Stimulated activated CD8-positive, alpha-beta memory T cell treated with anti-CD3 and anti-CD28 coated beads, Interleukin-7, amount 100 ng/mL, for 4 hours (primary cell): ENCODE results near the gene APOA1.

Source experiments
- DNase-seq, 2 donors: peaks; one replicate each; pipeline ENCODE4 v3.0.0-alpha.2; 2020; ENCODE audit warnings: low read depth in 2 of 2

Gene APOA1

GRCh38 chr11:116833816-116834534 lies 3.4 kb downstream of the APOA1 start:
- DNase-seq, result no peak

- no peak for DNase-seq
These were observed 4.0 kb downstream of the APOA1 start for GRCh38 chr11:116833491-116833815.

- no peak for DNase-seq
These were observed 4.8 kb downstream of the APOA1 start for GRCh38 chr11:116832350-116833290.

DNA sequence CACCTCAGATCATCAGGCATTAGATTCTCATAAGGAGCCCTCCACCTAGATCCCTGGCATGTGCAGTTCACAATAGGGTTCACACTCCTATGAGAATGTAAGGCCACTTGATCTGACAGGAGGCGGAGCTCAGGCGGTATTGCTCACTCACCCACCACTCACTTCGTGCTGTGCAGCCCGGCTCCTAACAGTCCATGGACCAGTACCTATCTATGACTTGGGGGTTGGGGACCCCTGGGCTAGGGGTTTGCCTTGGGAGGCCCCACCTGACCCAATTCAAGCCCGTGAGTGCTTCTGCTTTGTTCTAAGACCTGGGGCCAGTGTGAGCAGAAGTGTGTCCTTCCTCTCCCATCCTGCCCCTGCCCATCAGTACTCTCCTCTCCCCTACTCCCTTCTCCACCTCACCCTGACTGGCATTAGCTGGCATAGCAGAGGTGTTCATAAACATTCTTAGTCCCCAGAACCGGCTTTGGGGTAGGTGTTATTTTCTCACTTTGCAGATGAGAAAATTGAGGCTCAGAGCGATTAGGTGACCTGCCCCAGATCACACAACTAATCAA lies 5.6 kb downstream of the APOA1 start:
- DNase-seq, result no peak

DNA sequence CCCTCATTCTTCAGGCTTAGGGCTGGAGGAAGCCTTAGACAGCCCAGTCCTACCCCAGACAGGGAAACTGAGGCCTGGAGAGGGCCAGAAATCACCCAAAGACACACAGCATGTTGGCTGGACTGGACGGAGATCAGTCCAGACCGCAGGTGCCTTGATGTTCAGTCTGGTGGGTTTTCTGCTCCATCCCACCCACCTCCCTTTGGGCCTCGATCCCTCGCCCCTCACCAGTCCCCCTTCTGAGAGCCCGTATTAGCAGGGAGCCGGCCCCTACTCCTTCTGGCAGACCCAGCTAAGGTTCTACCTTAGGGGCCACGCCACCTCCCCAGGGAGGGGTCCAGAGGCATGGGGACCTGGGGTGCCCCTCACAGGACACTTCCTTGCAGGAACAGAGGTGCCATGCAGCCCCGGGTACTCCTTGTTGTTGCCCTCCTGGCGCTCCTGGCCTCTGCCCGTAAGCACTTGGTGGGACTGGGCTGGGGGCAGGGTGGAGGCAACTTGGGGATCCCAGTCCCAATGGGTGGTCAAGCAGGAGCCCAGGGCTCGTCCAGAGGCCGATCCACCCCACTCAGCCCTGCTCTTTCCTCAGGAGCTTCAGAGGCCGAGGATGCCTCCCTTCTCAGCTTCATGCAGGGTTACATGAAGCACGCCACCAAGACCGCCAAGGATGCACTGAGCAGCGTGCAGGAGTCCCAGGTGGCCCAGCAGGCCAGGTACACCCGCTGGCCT lies 7.1 kb downstream of the APOA1 start:
- DNase-seq, result no peak

DNA sequence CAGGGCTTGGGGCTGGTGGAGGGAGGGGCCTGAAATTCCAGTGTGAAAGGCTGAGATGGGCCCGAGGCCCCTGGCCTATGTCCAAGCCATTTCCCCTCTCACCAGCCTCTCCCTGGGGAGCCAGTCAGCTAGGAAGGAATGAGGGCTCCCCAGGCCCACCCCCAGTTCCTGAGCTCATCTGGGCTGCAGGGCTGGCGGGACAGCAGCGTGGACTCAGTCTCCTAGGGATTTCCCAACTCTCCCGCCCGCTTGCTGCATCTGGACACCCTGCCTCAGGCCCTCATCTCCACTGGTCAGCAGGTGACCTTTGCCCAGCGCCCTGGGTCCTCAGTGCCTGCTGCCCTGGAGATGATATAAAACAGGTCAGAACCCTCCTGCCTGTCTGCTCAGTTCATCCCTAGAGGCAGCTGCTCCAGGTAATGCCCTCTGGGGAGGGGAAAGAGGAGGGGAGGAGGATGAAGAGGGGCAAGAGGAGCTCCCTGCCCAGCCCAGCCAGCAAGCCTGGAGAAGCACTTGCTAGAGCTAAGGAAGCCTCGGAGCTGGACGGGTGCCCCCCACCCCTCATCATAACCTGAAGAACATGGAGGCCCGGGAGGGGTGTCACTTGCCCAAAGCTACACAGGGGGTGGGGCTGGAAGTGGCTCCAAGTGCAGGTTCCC lies 7.8 kb downstream of the APOA1 start, which contains the start of gene APOC3:
Gene APOC3 (plus strand): TSS at position 383 of the 659 bp plus-strand sequence. CDS start 676 bp downstream, outside the sequence.
- no peak for DNase-seq

GRCh38 chr11:116828632-116829524 lies 8.5 kb downstream of the APOA1 start:
- DNase-seq, result no peak

- DNase-seq, result no peak
These were observed 10.0 kb downstream of the APOA1 start for GRCh38 chr11:116827461-116827860.

DNA sequence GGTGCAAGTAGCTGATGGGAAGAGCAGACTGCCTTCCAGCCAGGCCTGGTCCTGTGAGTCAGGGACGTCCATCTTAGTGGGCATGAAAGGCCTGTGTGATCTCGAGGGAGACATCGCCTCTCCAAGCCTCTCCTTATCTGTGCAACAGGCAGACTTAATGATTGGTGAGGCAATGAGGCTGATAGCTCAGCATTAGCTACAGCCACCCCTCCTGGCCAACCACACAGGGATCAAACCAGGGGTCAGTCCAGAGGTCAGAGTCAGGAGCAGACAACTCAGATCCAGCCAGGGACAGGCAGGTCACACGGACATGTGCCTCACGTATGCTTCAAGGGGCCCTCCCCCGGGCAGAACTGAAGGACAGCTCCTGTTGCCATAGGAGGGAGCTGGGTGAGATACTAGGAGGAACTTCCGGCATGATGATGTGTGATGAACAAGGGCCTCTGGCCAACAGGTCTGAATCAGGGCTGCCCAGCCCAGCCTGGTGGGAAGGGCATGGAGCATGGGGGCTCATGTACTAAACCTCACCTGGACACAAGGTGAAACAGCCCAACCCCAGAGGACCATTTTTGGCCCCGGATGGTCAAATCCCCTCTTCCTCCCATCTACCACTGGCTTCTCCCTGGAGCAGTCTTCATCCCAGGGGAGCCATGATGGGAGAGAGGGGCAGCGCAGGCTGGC lies 10.5 kb downstream of the APOA1 start:
- DNase-seq, result no peak

- DNase-seq, result no peak
These were observed 11.3 kb downstream of the APOA1 start for GRCh38 chr11:116825854-116826750.

DNA sequence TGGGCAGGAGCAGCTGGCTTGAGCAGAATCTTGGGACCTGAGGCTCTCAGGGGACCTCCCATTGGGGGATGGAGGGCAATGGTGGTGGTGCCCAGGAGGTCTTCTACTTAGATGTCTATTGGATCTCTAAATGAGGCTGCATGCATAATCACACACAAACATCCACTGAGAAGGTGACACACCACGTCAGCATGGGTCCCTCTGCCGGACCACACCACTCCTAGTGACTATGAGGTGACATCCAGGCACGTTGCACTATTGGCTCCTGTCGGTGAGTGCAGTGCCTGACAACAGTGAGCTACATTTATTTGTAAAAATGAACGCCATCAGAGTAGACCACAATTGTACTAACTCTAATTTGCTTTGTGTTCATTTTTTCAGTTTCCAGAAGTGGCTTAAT lies 12.0 kb downstream of the APOA1 start:
- DNase-seq, result no peak

DNA sequence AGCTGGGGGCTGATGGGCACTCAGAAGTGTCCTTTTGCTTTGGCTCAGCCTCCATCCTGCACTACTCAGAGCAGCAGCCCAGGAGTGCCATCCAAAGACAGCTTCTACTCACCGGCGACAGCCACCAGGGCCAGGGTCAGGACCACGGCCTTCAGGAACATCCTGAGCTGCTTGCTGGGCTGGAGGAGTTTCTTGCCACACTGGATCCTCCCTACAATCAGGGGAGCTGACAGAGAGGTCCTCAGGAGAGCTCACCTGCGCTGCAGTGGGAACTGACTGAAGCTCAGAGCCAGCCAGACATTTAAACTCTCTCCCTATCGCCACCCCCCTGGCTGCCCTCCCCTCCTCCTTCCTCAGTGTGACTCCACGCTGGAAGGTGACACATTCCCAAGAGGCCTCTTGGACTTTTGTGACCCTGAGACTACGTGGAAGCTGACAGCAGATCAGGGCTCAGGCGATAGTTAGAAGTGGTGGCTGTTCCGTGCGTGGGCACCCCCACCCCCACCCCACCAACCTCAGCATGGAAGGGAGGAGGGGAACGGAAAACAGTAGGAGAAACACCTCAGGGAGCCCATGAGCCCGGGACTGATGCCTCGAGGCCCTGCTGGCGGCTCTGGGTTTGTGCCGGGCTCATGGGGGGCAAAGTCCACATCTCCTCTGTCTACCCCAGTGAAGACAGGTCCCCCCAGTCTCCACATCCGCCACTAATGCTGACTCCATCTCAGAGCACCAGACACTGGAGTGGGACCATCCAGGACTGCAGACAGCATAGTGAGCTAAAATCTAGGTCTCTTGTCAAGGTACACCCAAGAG lies 14.2 kb downstream of the APOA1 start, which contains the start of gene APOA4:
Gene APOA4 (minus strand): TSS at position 274 of the 813 bp plus-strand sequence. CDS start 113 bp downstream, at position 161.
- DNase-seq, result no peak

GRCh38 chr11:116822575-116822974 lies 14.8 kb downstream of the APOA1 start:
- DNase-seq, result no peak

DNA sequence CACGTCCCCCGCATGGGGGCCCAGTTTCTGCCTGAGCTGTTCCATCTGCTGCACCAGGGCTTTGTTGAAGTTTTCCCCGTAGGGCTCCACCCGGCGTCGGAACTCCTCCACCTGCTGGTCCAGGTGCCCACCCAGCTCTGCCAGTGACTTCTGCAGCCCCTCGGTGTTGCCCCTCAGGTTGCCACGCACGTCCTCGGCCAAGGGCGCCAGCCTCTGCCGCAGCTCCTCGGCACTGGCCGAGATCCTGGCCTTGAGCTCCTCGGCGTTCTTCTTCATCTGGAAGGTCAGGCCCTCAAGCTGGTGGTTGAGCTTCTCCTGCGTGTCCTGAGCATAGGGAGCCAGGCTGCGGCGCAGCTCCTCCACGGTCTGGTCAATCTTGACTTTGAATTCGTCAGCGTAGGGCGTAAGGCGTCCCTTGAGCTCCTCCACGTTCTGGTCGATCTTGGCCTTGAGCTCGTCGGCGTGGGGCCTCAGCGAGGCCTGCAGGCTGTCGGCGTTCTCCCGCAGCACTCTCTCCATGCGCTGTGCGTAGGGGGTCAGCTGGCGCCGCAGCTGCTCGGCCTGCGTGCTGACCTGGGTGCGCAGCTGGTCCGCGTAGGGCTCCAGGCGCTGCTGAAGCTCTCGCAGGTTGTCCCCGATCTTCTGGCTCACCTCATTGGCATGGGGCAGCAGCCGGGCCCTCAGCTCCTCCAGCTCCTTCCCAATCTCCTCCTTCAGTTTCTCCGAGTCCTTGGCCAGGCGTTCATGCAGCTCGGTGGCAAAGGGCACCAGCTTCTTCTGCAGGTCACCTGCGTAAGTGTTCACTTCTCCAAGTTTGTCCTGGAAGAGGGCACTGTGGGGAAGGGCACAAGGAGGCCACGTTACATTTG lies 16.1 kb downstream of the APOA1 start:
- no peak for DNase-seq

DNA sequence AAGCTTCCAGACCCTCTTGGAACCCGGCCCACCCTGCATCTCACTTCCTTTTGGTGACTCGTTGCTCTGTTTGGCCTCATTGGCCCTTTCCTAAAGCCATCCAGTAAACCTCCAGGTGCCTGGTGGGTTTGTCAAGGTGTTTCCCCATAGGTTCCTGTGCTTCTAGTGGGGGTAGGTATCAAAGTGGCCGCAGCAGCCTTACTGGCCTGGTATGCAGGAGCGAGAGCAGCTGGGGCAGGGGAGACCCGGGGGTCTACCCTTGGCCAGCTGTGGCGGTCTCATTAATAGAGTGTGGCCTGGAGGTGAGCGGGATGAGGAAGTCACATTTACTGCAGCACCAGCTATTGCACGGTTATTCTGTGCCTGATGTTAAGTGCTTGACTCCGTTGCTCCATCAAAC lies 18.4 kb downstream of the APOA1 start:
- no peak for DNase-seq

- DNase-seq, result no peak
These were observed 22.9 kb downstream of the APOA1 start for GRCh38 chr11:116814502-116814901.
